Tibial nerve (tissue), 3 donors: ENCODE measurements around the gene AXDND1.

ENCODE experiments used
- CTCF ChIP-seq, 5 experiments: fragments of 200-600 bp in 3 of 5; fragments of 450-650 bp in 2 of 5; sonication (generic) in 3 of 5; IDR thresholded peaks; one replicate each; pipeline ENCODE4 v1.5.1; 2016 to 2019; ENCODE audit warnings: antibody characterized with exemption in 5 of 5, mild to moderate bottlenecking in 3 of 5, moderate library complexity in 2 of 5
- POLR2A ChIP-seq, 2 donors: fragments of 450-650 bp; IDR thresholded peaks; one replicate each; pipeline ENCODE4 v1.6.1; 2017; ENCODE audit warnings: antibody characterized with exemption in 2 of 2, mild to moderate bottlenecking in 2 of 2, moderate library complexity in 2 of 2

DNA sequence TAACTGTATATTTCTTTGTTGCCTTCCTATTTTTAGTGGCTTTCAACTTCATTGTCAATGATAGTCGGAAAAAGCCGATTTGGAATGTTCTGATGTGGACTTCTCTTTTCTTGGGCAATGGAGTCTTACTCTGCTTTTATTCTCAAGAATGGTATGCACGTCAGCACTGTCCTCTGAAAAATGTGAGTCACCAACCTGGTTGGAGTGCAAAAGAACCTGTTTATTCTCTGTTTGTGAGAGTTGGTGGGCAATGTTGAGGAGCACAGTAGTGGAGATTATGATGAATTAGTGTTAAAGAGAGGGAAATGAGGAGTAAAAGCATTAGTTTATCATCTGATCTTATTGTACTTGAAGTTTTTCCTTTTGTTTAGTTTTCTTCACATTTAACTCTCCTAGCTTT lies 14.5 kb upstream of the AXDND1 start:
- TF ChIP-seq CTCF (IDR thresholded peaks at IDR 0.05) (no peak), POLR2A (IDR thresholded peaks at IDR 0.05) (no peak)
